ENCODE results near the gene KIAA0232. TPM values are rescaled to one million over a fixed set of nuclear protein-coding genes. Genes with fewer than 3 reads are reported as not detected.
"Not testable (repeated sequence)": the region's sequence is repeated elsewhere in the genome, so short reads cannot be mapped to it uniquely, and the experiment has no call there.

The KIAA0232 gene
- total RNA-seq, 1 donor from 2014 or later = 46.7 TPM

DNA sequence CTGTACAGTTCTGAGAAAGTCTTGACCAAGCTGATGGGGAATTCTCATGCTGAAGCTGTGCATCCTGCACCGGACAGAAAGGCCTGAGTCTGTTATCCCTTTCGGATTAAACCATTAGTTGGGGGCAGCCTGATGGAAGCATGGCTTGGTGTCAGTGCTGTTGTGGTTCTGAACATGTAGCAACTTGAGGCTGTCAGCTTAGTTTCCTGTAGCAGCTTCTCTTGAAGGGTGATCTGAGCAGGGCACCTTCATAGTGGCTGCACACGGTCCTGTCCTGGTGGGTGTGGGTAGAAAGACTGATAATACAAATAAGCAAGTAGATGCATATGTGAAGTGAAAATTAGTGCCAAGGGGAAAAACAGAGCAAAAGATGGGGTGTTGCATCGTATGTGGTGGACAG lies 11.7 kb downstream of the KIAA0232 start:
- intact Hi-C loops (cut with DNase I) = no loop called here
- ATAC-seq (no peak), DNase-seq (ENCODE audit: low spot score) (no peak)

DNA sequence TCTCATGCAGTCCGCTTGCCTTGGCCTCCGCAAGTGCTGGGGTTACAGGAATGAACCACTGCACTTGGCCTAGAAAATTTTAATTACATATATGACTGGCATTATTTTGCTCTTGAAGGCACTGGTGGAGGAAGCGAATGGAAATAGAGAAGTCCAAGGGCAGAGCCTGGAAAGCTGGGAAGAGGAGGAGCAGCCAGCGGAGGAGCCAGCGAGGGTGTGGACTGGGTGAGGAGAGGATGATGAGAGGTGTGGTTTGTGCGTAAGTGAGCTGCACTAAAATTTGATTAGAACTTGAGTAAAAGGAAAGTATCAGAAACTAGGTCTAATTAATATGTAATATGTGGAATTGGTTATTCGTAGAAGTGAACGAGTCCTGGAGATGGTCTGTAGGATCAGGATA lies 13.3 kb downstream of the KIAA0232 start:
- DNase-seq (ENCODE audit: low spot score) (no peak), ATAC-seq (no peak)
- intact Hi-C loops (cut with DNase I) = no loop called here

GRCh38 chr4:6797368-6797767 lies 14.8 kb downstream of the KIAA0232 start:
- DNase-seq (ENCODE audit: low spot score); intact Hi-C loops (cut with DNase I); ATAC-seq: not testable (repeated sequence)

DNA sequence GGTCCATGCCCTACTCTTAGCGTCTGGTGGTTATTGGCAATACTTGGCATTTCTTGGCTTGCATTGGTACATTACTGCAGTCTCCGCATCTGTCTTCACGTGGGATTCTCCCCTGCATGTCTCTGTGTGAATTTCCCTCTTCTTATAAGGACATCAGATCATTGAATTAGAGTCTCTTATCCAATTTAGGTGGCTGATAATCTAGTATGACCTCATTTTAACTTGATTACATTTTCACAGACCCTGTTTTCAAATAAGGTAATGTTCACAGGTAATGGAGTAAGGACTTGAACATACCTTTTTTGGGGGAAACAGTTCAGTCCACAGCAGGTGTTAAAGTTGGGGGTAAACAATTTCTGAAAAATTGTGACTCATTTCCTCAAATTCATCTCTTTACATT lies 16.6 kb downstream of the KIAA0232 start:
- ATAC-seq (no peak), DNase-seq (ENCODE audit: low spot score) (no peak)
- intact Hi-C loops (cut with DNase I) = no loop called here

DNA sequence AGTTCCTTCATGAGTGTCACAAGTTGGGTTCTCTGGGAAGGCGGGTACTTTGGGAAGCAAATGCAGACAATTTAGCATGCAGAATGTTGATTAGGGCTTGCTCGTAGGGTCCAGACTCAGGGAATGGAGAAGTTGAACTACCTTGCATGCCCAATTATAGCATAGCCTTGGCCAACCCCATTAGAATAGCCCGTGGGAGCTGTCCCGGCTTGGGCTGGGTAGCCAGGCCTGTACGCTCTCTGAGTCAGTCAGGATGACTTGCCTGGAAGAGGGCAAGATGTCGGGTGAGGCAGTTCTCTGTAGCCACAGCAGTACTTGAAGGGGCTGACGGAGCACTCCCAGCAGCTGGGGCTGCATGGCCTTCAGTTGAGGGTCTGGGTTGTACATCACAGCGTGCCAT lies 19.5 kb downstream of the KIAA0232 start:
- no peak for ATAC-seq
- DNase-seq (ENCODE audit: low spot score) = no peak
- intact Hi-C loops (cut with DNase I) = no loop called here

DNA sequence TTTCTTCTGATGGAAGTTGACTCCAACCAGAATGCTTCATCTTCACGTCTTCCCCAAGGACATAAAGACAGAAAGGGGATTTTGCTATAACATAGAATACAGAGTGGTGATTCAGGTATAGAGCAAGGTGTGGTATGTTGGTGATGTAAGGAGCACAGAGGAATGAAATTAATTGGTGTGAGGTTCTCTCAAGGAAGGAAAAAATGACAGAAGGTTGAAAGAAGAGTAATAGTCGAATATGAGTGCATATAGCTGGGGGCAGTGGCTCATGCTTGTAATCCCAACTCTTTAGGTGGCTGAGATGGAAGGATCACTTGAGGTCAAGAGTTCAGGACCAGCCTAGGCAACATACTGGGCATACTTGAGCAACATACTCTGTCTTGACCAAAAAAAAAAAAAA lies 20.1 kb downstream of the KIAA0232 start:
- no peak for ATAC-seq
- DNase-seq (ENCODE audit: low spot score) = no peak
- intact Hi-C loops (cut with DNase I) = no loop called here

DNA sequence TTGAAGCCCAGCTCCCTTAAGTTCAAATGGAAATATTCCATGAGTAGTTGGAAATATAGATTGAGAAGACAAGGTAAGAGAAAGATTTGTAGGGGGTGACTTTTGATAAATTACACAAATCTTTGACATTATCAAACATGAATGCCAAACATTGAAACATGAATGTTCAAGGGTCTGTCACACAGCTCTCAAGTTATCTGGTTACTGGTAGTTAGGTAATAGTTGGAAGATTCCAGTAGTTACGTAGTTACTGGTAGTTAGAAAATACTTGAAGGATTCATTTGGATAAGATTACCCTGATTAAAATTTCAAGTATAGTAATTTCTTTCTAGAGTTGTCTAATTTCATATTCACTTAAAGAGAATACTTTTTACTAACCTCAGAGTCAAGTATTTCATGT lies 20.7 kb downstream of the KIAA0232 start:
- no peak for ATAC-seq
- DNase-seq (ENCODE audit: low spot score) = no peak
- intact Hi-C loops (cut with DNase I) = no loop called here

GRCh38 chr4:6804082-6804752 lies 21.7 kb downstream of the KIAA0232 start:
- ATAC-seq (no peak), DNase-seq (ENCODE audit: low spot score) (no peak)
- intact Hi-C loops (cut with DNase I) = no loop called here

DNA sequence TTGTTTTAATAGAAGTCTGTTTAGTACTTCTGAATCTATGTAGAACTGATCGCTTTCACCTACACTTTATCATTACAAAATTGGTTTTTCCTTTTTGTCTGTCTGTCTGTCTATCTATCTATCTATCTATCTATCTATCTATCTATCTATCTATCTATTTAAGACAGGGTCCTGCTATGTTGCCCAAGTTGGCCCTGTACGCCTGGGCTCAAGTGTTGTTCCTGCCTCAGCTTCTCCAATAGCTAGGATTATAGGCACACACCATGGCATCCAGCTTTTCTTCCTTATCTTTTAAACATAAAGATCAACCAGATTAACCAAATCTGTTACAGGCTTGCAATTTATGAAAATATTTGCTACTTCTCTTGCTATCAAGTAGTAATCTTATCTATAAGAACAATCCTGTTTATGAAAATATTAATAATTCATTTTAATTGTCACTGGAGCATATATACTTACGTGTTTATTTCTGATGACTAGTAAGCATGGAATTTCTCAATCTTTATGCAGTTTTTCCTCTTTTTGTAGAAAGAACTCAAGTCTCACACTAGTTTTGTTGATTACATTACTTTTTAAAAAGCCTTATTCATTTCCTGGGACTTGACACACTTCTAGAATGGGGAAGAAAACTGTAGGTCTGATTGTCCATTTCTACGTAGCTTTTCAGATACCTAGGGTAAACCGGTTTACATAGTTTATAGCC lies 24.5 kb downstream of the KIAA0232 start:
- no peak for ATAC-seq
- intact Hi-C loops (cut with DNase I) = no loop called here
- no peak for DNase-seq (ENCODE audit: low spot score)

- DNase-seq (ENCODE audit: low spot score) = no peak
- intact Hi-C loops (cut with DNase I) = no loop called here
- no peak for ATAC-seq
These were observed 25.7 kb downstream of the KIAA0232 start for GRCh38 chr4:6808259-6808658.

DNA sequence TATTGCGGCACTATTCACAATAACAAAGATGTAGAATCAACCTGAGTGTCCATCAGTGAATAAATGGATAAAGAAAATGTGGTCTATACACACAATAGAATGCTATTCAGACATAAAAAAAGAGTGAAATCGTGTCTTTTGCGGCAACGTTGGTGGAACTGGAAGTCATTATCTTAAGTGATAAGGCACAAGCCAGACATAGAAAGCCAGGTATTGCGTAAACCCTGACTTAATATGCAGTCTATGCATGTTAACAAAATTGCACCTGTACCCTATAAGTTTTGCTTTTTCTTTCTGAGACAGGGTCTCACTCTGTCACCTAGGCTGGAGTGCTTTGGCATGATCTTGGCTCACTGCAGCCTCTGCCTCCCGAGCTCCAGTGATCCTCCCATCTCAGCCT lies 28.6 kb downstream of the KIAA0232 start:
- intact Hi-C loops (cut with DNase I) = no loop called here
- ATAC-seq (no peak), DNase-seq (ENCODE audit: low spot score) (no peak)

DNA sequence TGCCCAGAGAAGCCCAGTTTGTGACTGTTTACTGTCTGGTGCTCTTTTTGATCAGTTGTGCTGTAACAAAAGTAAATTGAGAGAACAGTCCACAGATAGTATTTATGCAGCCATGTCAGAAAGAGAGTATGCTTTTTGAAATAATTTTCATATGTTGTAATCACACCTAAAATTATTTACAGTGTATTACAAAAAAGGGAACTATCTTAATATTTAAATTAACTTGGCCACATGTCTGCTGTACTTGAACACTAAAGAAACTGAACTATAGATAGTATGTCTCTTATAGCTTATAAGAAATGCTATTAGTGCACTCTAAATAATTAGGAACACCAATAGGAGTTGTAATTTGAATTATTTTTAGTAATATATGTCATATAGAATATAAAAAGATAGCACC lies 30.2 kb downstream of the KIAA0232 start:
- DNase-seq (ENCODE audit: low spot score) (no peak), ATAC-seq (no peak)
- intact Hi-C loops (cut with DNase I) = no loop called here

DNA sequence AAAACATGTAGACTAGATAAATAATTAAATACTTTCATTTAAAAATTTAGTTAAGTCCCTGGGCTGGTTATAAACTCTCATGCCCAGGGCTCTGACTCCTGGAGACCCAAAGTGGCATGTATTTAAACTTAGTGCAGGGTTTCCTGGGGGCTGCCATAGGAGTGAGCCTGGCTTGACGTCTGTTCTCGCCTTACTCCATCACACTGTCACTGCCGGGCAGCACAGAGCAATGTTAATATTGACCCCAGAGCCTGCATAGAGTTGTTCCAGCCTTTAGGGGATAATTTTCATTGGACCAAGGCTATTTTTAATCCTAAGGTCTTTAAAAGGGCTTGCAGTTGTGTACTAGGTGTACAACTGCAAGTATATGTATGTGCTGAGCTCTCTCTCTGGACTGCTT lies 31.2 kb downstream of the KIAA0232 start:
- no peak for DNase-seq (ENCODE audit: low spot score)
- no peak for ATAC-seq
- intact Hi-C loops (cut with DNase I) = no loop called here

GRCh38 chr4:6815029-6815836 lies 32.7 kb downstream of the KIAA0232 start:
- no peak for ATAC-seq
- intact Hi-C loops (cut with DNase I) = no loop called here
- DNase-seq (ENCODE audit: low spot score) = no peak

GRCh38 chr4:6819295-6819694 lies 36.8 kb downstream of the KIAA0232 start:
- ATAC-seq = no peak
- DNase-seq (ENCODE audit: low spot score) = no peak
- intact Hi-C loops (cut with DNase I) = no loop called here

DNA sequence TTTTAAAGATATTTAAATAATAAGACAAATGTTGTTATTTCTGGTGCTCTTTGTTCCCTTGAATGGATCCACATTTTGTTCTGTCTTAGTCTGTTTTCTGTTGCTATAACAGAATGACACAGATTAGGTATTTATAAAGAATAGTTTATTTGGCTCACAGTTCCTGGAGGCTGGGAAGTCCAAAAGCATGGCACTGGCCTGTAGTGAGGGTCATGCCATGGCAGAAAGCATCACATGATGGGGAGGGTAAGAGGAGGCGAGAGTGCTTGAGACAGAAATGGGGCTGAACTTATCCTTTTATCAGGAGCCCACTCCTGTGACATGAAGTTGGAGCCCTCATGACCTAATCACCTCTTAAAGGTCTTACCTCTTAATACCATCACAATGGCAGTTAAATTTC lies 38.2 kb downstream of the KIAA0232 start:
- DNase-seq (ENCODE audit: low spot score) (no peak), ATAC-seq (no peak)
- intact Hi-C loops (cut with DNase I) = no loop called here

- no peak for ATAC-seq
- intact Hi-C loops (cut with DNase I) = no loop called here
- no peak for DNase-seq (ENCODE audit: low spot score)
These were observed 41.5 kb downstream of the KIAA0232 start for GRCh38 chr4:6824071-6824470.

DNA sequence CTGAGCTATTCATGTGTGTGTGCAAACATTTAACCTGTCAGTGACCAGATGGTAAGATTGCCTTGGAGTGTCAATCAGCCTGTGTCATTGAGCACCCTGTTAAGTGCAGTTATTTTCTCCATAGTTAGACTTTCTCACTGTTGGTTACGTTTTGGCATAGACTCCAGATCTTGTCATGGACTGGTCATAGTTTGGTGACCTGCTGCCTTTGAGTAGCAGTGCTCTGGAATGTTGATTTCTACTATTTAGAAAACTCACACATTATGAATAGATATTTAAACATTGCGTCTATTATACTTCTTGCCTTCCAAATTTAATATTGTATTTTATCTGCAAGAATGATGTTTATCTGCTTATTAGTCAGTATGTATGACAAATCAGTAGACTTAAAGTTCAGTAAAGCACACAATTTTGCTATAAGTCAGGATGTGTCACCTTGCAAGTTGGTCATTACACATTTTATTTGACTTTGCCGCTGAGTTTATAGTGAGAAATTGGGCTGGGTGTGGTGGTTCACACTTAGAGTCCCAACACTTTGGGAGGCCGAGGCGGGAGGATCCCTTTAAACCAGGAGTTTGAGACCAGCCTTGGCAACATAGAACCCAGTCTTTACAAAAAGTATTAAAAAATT lies 42.4 kb downstream of the KIAA0232 start:
- intact Hi-C loops (cut with DNase I) = no loop called here
- DNase-seq (ENCODE audit: low spot score) (no peak), ATAC-seq (no peak)

GRCh38 chr4:6825403-6825802 lies 42.9 kb downstream of the KIAA0232 start:
- no peak for ATAC-seq
- intact Hi-C loops (cut with DNase I) = no loop called here
- no peak for DNase-seq (ENCODE audit: low spot score)

All from sciatic nerve (tissue), 2 donors.